GM23248 (cell line): ENCODE data around the gene SCD5. TPM values are rescaled to one million over a fixed set of nuclear protein-coding genes. Genes with fewer than 3 reads are reported as not detected.

Experiments used
- DNase-seq: peaks from one replicate; pipeline ENCODE4 v3.0.0-alpha.2; 2015
- H2AFZ ChIP-seq: fragments of 200-600 bp; sonication (generic); 2 replicates; pipeline ENCODE4 v1.6.1; 2016; ENCODE audit warnings: antibody characterized with exemption
- H3F3A ChIP-seq: fragments of 200-600 bp; sonication (generic); 2 replicates; pipeline ENCODE4 v1.6.1; 2016; ENCODE audit warnings: mild to moderate bottlenecking, antibody characterized with exemption, mixed run types; ENCODE audit not compliant: insufficient read depth
- H3K27ac ChIP-seq: fragments of 200-600 bp; sonication (generic); 2 replicates; pipeline ENCODE4 v1.5.1; 2016; ENCODE audit warnings: mild to moderate bottlenecking
- H3K27me3 ChIP-seq: fragments of 200-600 bp; sonication (generic); replicated peaks from 2 replicates; pipeline ENCODE4 v1.6.1; 2016; ENCODE audit warnings: mild to moderate bottlenecking; ENCODE audit not compliant: insufficient read depth
- H3K36me3 ChIP-seq: fragments of 200-600 bp; sonication (generic); 2 replicates; pipeline ENCODE4 v1.6.1; 2016; ENCODE audit warnings: low read depth, mild to moderate bottlenecking
- H3K4me1 ChIP-seq: fragments of 200-600 bp; sonication (generic); 2 replicates; pipeline ENCODE4 v1.6.1; 2016; ENCODE audit warnings: mild to moderate bottlenecking; ENCODE audit not compliant: insufficient read depth
- H3K4me2 ChIP-seq: fragments of 200-600 bp; sonication (generic); one replicate; pipeline ENCODE4 v1.6.1; 2016; ENCODE audit warnings: mild to moderate bottlenecking; ENCODE audit not compliant: unreplicated experiment
- H3K4me3 ChIP-seq: fragments of 200-600 bp; sonication (generic); 2 replicates; pipeline ENCODE4 v1.5.1; 2016; ENCODE audit warnings: mild to moderate bottlenecking
- H3K79me2 ChIP-seq: fragments of 200-600 bp; sonication (generic); 2 replicates; pipeline ENCODE4 v1.6.1; 2016; ENCODE audit warnings: mild to moderate bottlenecking; ENCODE audit not compliant: insufficient read depth
- H3K9ac ChIP-seq: fragments of 200-600 bp; sonication (generic); 2 replicates; pipeline ENCODE4 v1.6.1; 2016; ENCODE audit warnings: mild to moderate bottlenecking
- H3K9me2 ChIP-seq: fragments of 200-600 bp; sonication (generic); 2 replicates; pipeline ENCODE4 v1.6.1; 2016; ENCODE audit warnings: mixed run types, mild to moderate bottlenecking, moderate library complexity; ENCODE audit not compliant: insufficient read depth
- H3K9me3 ChIP-seq: fragments of 200-600 bp; sonication (generic); one replicate; pipeline ENCODE4 v1.6.1; 2017; ENCODE audit warnings: low read depth
- H4K20me1 ChIP-seq: fragments of 200-600 bp; sonication (generic); 2 replicates; pipeline ENCODE4 v1.6.0; 2016; ENCODE audit not compliant: insufficient read depth
- EZH2 ChIP-seq: fragments of 200-600 bp; sonication (generic); IDR thresholded peaks from 2 replicates; pipeline ENCODE4 v1.6.1; 2018; ENCODE audit warnings: antibody characterized with exemption, mild to moderate bottlenecking; ENCODE audit not compliant: insufficient read depth, poor library complexity, severe bottlenecking
- EZH2phosphoT487 ChIP-seq: fragments of 200-600 bp; sonication (generic); IDR thresholded peaks from 2 replicates; pipeline ENCODE4 v1.6.1; 2018; ENCODE audit warnings: antibody characterized with exemption, moderate library complexity, mild to moderate bottlenecking, low read depth; ENCODE audit not compliant: insufficient read depth
- WGBS, 2 experiments: methylation state at CpG; one replicate each; pipeline ENCODE4 v1.1.6; 2015 to 2017; ENCODE audit warnings: low lambda C conversion rate in 2 of 2, low coverage in 1 of 2; ENCODE audit errors: missing lambda C conversion rate in 2 of 2; 5-methylcytosine and 5-hydroxymethylcytosine counted together
- in situ Hi-C: fragments of 300-500 bp; cut with MboI; formaldehyde crosslinking; loops from 2 replicates; pipeline ENCODE4 v1.15.0; 2020
- polyA plus RNA-seq: library from polyadenylated mRNA; unstranded; fragments of >200 nt; fragmentation: Nextera tagmentation; extraction: Ambion mirVana; gene quantifications from 2 replicates; pipeline ENCODE4 v1.2.1, GENCODE V29; 2016
- total RNA-seq: library from RNA; depleted of rRNA; stranded (reverse); fragments of >200 nt; shearing (Covaris generic); gene quantifications from 2 replicates; pipeline ENCODE4 v1.2.3, GENCODE V29; 2014

The SCD5 gene
- total and polyA plus RNA-seq, 2 experiments from 2014 or later, result 12.5 to 39.8 TPM

- Histone ChIP-seq H3K4me1 (no peaks in the 10 kb centered on the region), H3F3A (no peaks in the 10 kb centered on the region), H3K9me2 (no peaks in the 10 kb centered on the region), H3K9me3 (no peaks in the 10 kb centered on the region), H3K36me3 (no peaks in the 10 kb centered on the region), H3K27ac (no peak overlapping the region), H3K27me3 (peaks cover 35% of the 10 kb centered on the region), H3K4me2 (no peak overlapping the region), H4K20me1 (no peaks in the 10 kb centered on the region), H3K79me2 (no peaks in the 10 kb centered on the region), H3K4me3 (no peak overlapping the region), H3K9ac (no peak overlapping the region), H2AFZ (no peak overlapping the region)
- DNase-seq, result no peak
- WGBS, 2 experiments, result 58 to 59% methylated on average over 4 of the region's 4 CpGs
- TF ChIP-seq EZH2phosphoT487, result no peak
- TF ChIP-seq EZH2, result no peak
- in situ Hi-C loops, result no loop called here
Observed at GRCh38 chr4:82594456-82594855, 204.1 kb downstream of the SCD5 start.

DNA sequence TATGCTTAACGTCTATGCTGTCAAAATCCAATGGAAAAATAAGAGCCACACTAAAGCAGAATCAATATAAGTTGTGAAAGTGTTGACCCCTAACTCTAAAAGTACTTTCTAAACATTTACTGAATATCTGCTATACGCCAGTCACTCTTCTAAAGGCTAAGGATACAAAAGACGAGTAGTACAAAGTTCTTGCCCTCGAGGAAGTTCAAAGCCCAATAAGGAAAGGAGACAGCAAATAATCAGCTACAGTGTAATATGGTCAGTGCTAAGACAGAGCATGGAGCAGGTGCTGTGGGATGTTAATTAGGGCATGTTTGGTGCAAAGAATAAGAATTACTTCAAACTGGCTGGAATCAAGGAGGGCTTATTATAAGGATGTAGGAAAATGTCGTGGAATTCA is 205.2 kb downstream of the SCD5 start:
- Histone ChIP-seq H3K9ac (no peak overlapping the region), H3K4me3 (no peak overlapping the region), H3K27me3 (peaks cover 35% of the 10 kb centered on the region), H3K4me1 (no peaks in the 10 kb centered on the region), H3K27ac (no peak overlapping the region), H3K4me2 (no peak overlapping the region), H2AFZ (no peak overlapping the region), H3F3A (no peaks in the 10 kb centered on the region), H4K20me1 (no peaks in the 10 kb centered on the region), H3K9me2 (no peaks in the 10 kb centered on the region), H3K36me3 (no peaks in the 10 kb centered on the region), H3K9me3 (no peaks in the 10 kb centered on the region), H3K79me2 (no peaks in the 10 kb centered on the region)
- DNase-seq, result no peak
- TF ChIP-seq EZH2 (no peak), EZH2phosphoT487 (no peak)
- WGBS, 2 experiments, result 42 to 45% methylated on average over 5 of the region's 5 CpGs
- in situ Hi-C loops, result no loop called here

DNA sequence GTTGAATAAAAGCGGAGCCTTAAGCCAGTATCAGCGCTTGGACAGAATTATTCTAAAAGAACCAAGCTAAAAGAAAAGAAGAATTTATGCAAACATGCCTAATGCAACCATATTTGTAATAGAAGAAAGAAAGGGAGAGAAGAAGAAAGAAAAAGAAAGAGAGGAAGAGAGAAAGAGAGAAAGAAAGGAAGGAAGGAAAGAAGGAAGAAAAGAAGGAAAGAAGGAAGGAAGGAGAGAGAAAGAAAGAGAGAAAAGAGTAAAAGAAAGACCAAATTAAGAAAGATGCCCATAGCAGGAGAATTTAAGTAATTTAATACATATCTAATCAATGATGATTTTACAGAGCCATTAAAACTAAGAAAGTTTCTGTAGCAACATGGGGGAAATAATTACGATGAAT is 206.0 kb downstream of the SCD5 start:
- Histone ChIP-seq H3K9ac (no peak overlapping the region), H3K27me3 (peaks cover 35% of the 10 kb centered on the region), H2AFZ (no peak overlapping the region), H3K9me2 (no peaks in the 10 kb centered on the region), H3F3A (no peaks in the 10 kb centered on the region), H3K27ac (no peak overlapping the region), H3K4me2 (no peak overlapping the region), H3K36me3 (no peaks in the 10 kb centered on the region), H4K20me1 (no peaks in the 10 kb centered on the region), H3K9me3 (no peaks in the 10 kb centered on the region), H3K4me3 (no peak overlapping the region), H3K79me2 (no peaks in the 10 kb centered on the region), H3K4me1 (no peaks in the 10 kb centered on the region)
- 80 to 86% methylated on average over 3 of the region's 3 CpGs for WGBS, 2 experiments
- TF ChIP-seq EZH2 (no peak), EZH2phosphoT487 (no peak)
- in situ Hi-C loops, result no loop called here
- no peak for DNase-seq

- TF ChIP-seq EZH2phosphoT487, result no peak
- no peak for TF ChIP-seq EZH2
- no peak for DNase-seq
- 16 to 18% methylated on average over 5 of the region's 5 CpGs for WGBS, 2 experiments
Observed at GRCh38 chr4:82591592-82591991, 207.0 kb downstream of the SCD5 start.

DNA sequence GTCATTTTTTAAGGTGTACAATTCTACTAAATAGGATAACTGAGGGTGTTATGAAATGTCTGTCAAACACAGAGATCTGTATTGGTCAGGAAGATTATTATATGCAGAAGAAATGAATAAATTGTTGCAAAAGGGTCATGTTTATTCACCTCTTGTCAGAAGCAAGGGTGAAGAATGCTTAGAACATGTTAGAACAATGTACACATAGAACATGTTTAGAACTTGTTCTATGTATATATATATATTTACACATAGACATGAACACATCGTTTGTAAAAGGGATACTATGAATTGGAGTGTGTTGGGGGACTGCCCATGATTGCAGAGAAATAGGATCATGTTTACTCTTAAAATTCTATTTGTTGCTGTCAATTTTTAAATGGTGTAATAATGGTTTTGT is 208.8 kb downstream of the SCD5 start:
- 20 to 26% methylated on average over 1 of the region's 1 CpG for WGBS, 2 experiments
- no peaks in the 10 kb centered on the region for H3K9me2 ChIP-seq

More at GRCh38 chr4:82591592-82591991, 207.0 kb downstream of the SCD5 start:
- Histone ChIP-seq H3K27me3 (peaks cover 35% of the 10 kb centered on the region), H3K36me3 (no peaks in the 10 kb centered on the region), H3K27ac (no peak overlapping the region), H3K9me3 (no peaks in the 10 kb centered on the region), H3K4me2 (no peak overlapping the region), H3K9ac (no peak overlapping the region), H3K79me2 (no peaks in the 10 kb centered on the region), H3K4me1 (no peaks in the 10 kb centered on the region), H3F3A (no peaks in the 10 kb centered on the region), H3K4me3 (no peak overlapping the region), H3K9me2 (no peaks in the 10 kb centered on the region), H2AFZ (no peak overlapping the region), H4K20me1 (no peaks in the 10 kb centered on the region)
- in situ Hi-C loops, result no loop called here

More for the DNA sequence above, 208.8 kb downstream of the SCD5 start:
- Histone ChIP-seq H3K79me2 (no peaks in the 10 kb centered on the region), H3K36me3 (no peaks in the 10 kb centered on the region), H3K9me3 (no peaks in the 10 kb centered on the region), H3K27me3 (peaks cover 26% of the 10 kb centered on the region), H3F3A (no peaks in the 10 kb centered on the region), H3K27ac (no peak overlapping the region), H3K4me2 (no peak overlapping the region), H3K9ac (no peak overlapping the region), H3K4me3 (no peak overlapping the region), H4K20me1 (no peaks in the 10 kb centered on the region), H2AFZ (no peak overlapping the region), H3K4me1 (no peaks in the 10 kb centered on the region)
- DNase-seq, result no peak
- TF ChIP-seq EZH2 (no peak), EZH2phosphoT487 (no peak)
- in situ Hi-C loops, result no loop called here
